AG20443 (cell line): Measurements from ENCODE around the gene UNC45B.
"Not testable (repeated sequence)": the region's sequence is repeated elsewhere in the genome, so short reads cannot be mapped to it uniquely, and the experiment has no call there.

Experiments used
- DNase-seq: peaks from one replicate; pipeline ENCODE4 v3.0.0; 2012; ENCODE audit warnings: low spot score, mixed read lengths

UNC45B gene

GRCh38 chr17:35142467-35142796 is 5.2 kb upstream of the UNC45B start:
- DNase-seq = no peak

DNA sequence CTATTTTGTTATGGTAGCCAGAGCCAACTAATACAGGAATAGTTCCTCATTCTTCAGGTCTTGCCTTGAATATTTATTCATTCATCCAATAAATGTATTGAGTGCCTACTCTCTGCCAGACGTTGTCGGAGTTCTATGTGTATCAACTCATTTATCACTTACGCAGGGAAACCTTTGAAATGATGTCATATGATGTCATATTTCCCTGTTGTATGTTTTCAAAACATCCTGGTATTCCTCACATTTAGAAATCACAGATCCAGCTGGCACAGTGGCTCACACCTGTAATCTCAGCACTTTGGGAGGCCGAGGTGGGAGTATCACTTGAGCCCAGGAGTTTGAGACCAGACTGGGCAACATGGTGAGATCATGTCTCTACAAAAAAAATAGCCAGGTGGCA is 2.8 kb upstream of the UNC45B start:
- no peak for DNase-seq

- no peak for DNase-seq
These were observed 1.3 kb upstream of the UNC45B start for GRCh38 chr17:35146214-35146833.

- DNase-seq = no peak
These were observed 527 bp downstream of the UNC45B start for GRCh38 chr17:35148144-35148543.

- DNase-seq = no peak
These were observed 2.3 kb downstream of the UNC45B start for GRCh38 chr17:35149941-35150340.

GRCh38 chr17:35151080-35151479 is 3.5 kb downstream of the UNC45B start:
- not testable (repeated sequence) for DNase-seq

- DNase-seq = no peak
These were observed 5.0 kb downstream of the UNC45B start for GRCh38 chr17:35152421-35153140.

DNA sequence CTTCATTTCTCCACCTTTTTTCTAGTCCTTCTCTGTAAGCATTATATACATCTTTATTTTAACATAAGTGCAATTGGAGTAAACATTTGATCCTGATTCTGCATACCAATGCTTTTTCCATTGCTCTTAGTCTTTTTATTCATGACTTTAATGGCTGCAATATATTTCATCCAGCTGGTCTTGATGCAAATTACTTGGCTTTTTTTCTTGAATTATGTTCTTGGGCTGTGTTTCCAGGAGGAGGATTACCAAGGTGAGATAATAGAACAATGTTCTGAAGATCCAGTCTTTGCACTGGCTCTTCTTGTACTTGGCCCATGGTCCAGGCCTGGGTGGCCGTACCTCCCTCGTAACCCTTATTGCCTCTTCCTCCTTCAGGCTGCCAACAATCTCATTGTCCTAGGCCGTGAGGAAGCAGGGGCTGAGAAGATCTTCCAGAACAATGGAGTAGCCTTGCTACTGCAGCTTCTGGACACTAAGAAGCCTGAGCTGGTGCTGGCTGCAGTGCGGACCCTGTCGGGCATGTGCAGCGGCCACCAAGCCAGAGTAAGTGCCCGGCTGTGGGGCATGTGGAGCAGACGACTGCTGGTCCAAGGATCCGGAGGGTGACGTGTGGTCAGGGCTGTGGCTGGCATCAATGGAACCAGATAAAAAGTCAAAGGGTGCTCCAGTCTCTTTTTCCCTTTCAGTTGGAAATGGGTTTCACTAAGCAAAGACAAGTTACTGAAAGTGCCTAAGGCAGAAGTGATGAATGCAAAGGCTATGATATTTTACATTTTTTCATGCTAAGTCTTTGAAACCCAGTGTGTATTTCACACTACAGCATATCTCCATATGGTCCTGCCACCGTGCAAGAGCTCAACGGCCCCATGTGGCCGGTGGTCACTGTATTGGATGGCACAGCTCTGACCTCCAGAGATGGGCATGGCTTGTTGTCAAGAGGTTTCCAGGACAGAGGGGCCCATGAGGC is 6.9 kb downstream of the UNC45B start:
- no peak for DNase-seq

GRCh38 chr17:35155246-35155645 is 7.6 kb downstream of the UNC45B start:
- no peak for DNase-seq

- no peak for DNase-seq
These were observed 12.3 kb downstream of the UNC45B start for GRCh38 chr17:35159940-35160339.

DNA sequence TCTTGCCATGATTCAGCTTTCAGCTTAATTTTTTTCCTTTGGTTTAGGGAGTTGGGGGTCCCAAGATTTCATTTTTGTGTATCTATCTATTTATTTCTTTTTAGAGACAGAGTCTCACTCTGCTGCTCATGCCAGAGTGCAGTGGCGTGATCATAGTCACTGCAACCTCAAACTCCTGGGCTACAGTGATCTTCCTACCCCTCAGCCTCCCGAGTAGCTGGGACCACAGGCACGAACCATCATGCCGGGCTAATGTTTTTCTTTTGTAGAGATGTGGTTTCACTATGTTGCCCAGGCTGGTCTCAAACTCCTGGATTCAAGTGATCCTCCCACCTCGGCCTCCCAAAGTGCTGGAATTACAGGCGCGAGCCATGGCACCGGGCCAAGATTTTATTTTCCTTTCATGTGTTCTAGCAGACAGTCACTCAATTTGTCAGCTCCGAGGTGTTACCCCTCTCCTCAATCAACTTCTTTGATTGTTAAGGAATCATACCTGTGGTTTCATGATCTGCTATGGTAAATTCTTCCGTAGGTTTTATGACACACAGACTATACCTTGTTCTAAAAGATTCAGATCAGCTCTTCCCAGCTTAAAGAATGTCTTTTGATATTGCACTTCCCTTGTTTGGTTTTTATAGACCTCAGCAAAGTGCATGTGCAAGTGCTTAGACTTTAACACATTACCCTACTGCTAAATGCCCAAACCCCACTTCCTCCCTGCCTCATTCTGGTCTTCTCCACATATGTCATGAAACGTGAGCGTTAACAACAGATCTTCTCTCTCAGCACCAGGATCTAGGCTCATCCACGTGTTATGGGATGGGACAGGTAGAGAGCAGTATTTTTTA is 13.0 kb downstream of the UNC45B start:
- DNase-seq = no peak

GRCh38 chr17:35161281-35161761 is 13.7 kb downstream of the UNC45B start:
- DNase-seq = no peak

DNA sequence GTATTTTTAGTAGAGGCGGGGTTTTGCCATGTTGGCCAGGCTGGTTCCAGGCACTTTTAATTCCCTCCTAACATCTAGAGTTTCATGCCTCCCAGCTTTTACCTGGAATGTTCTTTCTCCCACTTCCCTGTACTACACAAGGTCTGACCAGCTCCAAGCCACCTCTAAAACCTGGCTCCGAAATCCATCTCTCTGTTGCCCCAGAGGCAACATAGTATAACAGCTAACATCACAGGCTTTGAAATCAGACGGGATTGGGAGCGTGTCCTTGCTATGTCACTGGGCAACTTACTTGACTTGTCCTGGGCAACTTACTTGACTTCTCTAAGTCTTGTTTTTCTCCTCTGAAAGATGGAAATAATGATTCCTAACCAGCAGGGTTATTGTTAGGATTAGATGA is 15.1 kb downstream of the UNC45B start:
- DNase-seq = no peak

DNA sequence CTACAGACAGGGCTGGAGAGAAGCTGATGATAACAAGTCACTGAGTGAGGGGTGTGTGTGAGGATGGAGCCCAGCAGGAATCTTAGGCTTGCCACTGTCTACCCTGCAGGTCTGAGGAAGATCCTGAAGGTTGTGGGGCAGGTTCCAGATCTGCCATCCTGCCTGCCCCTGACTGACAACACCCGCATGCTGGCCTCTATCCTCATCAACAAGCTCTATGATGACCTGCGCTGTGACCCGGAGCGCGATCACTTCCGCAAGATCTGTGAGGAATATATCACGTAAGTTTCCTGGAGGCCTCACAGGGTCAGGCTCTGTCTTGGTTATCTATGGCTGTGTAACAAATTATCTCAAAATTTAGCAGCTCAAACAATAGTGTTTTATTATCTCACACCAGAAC is 16.3 kb downstream of the UNC45B start:
- no peak for DNase-seq

DNA sequence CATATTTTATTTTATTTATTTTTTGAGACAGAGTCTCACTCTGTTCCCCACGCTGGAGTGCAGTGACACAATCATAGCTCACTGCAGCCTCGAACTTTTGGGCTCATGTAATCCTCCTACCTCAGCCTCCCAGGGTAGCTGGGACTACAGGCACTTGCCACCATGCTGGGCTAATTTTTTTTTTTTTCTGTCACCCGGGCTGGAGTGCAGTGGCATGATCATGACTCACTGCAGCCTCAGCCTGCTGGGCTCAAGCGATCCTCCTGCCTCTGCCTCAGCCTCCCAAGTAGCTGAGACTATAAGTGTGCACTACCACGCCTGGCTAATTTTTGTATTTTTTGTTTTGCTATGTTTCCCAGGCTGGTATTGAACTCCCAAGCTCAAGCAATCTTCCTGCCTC is 17.1 kb downstream of the UNC45B start:
- no peak for DNase-seq

DNA sequence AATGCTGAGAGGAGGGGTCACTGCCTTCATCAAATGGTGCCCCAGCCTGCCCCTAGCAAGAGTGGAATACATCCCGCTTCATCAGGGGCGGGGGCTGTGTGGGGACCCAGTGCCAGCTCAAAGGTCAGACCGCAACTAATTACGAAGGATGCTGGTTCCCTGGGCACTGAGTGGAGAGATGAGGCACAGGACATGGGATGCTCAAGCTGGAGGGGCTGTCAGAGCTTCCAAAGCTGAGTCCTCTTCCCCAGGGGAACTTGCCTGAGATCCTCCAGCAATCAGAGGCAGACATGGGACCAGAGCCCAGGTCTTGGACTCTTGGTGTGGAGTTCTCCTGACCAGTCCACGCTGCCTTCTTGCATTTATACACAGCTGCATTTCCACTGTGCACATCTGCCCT is 18.9 kb downstream of the UNC45B start:
- no peak for DNase-seq

DNA sequence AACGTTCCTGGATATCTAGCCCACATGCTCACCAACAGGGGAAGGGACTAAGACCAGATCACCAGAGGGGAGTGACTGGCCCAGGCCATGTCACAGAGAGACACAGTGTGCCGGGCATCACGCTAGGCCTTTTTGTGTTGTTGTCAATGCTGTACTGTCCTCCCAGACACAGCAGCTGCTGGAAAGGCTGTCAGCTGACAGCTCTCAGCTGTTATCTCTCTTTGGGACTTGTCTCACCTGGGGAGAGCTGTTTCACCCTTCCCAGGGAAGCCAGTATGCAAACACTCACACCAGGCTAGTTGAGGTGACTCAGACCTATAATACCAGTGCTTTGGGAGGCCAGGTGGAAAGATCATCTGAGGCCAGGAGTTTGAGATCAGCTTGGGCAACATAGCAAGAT is 19.4 kb downstream of the UNC45B start:
- DNase-seq = no peak

DNA sequence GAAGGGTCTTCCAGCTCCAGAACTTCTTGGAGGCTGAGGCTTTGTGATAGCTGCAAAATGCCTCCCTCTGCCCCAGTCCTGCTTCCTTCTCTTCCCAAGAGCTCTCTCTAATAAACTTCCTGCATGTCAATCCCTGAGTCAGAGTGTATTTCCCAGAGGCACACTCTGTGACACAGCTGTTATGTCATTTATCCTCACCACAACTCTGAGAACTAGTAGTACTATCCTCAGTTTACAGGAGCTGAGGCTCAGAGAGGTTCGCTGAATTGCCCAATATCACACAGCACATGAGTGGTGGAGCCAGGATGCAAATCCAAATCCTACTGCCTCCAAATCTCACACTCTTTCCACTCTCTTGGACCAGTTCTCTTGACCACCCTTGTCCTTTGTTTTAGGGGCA is 20.0 kb downstream of the UNC45B start:
- no peak for DNase-seq

GRCh38 chr17:35169835-35170363 is 22.3 kb downstream of the UNC45B start:
- DNase-seq = no peak

DNA sequence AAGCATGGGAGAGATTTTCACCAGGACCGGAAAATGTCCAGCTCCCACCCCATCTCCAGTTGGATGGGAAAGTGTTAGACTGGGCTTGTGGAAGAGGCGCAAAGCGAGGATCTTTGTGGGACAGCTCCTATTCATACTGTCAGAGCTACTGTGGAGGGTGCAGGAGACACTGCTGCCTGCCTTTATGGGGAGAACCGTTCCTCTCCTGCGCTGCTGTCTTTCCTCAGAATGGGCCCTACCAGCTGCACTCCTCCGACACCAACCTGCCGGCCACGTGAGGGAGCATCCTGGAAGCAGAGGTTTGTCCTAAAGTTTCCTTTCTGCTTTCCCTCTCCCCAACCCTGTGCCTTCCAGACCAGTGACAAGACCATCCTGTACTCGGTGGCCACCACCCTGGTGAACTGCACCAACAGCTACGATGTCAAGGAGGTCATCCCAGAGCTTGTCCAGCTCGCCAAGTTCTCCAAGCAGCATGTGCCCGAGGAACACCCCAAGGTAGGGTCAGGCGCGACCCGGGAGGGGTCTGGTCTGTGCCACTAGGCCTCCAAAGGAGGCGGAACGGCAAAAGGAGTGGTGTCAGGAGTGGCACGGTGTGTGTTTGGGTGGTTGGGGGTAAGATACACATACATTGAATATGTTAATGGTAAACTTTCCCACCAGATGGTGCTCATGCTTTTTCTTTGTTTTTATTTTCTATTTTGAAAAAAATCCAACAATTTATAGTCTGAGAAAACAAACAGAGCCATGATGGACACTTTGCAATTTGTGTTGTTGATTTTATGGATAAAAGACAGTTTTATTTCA is 23.6 kb downstream of the UNC45B start:
- DNase-seq = peak; percentile 54

DNA sequence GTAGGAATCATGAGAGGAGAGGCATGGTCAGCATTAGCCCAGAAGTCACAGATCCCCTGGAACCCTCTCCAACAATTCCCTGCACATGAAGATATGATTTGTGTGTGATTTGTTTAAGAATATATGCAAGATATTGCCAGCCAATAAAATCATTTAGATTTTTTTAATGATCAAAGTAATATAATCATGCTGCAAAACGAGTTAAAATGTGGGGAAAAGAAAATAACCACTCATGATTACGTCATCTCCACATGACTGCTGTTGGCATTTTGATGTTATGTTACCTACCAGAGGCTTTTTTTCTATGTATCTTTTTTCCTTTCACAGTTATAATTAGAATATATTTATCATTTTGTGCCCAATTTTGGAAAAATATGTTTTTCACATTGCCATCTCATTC is 24.2 kb downstream of the UNC45B start:
- DNase-seq = no peak
